AG04450 (cell line): ENCODE measurements around the gene BTAF1. TPM values are rescaled to one million over a fixed set of nuclear protein-coding genes. Genes with fewer than 3 reads are reported as not detected.
A peak's percentile ranks its signal among the peaks of the same experiment; 100 is the strongest.

Source experiments
- CTCF ChIA-PET: fragments of 300-600, 350-600 bp; formaldehyde crosslinking; extraction: SDS; loops from one replicate; lab custom pipeline; 2022; ENCODE audit warnings: antibody characterized with exemption, inconsistent platforms; lab: Charles Lee
- POLR2A ChIA-PET: fragments of 350-600 bp; formaldehyde crosslinking; extraction: SDS; loops from one replicate; lab custom pipeline; 2021; ENCODE audit warnings: antibody characterized with exemption, inconsistent platforms; lab: Yijun Ruan, JAX
- DNase-seq: peaks from one replicate; pipeline ENCODE4 v3.0.0-alpha.2; 2011; ENCODE audit warnings: low read depth, low spot score
- H3K27ac ChIP-seq: one replicate; pipeline ENCODE4 v1.5.1; 2012; ENCODE audit warnings: low read depth, low read length, control low read depth
- H3K27me3 ChIP-seq: one replicate; pipeline ENCODE4 v1.6.0; 2012; ENCODE audit warnings: low read length; ENCODE audit not compliant: control insufficient read depth, insufficient read depth
- H3K4me3 ChIP-seq: 2 replicates; pipeline ENCODE4 v1.5.1; 2011; ENCODE audit warnings: mild to moderate bottlenecking, low read depth, low read length, control low read depth
- H3K9me3 ChIP-seq: 2 replicates; pipeline ENCODE4 v1.5.1; 2012; ENCODE audit warnings: low read length; ENCODE audit not compliant: control insufficient read depth, insufficient read depth
- CTCF ChIP-seq: IDR thresholded peaks from 2 replicates; pipeline ENCODE4 v1.5.1; 2011; ENCODE audit warnings: low read depth, low read length, control low read depth, inconsistent platforms
- polyA plus RNA-seq: library from polyadenylated mRNA; depleted of rRNA; stranded (reverse); fragments of >200 nt; gene quantifications from 2 replicates; pipeline ENCODE4 v1.2.3, GENCODE V29; 2011

Gene BTAF1
- polyA plus RNA-seq, 1 experiment, result 35.0 TPM

DNA sequence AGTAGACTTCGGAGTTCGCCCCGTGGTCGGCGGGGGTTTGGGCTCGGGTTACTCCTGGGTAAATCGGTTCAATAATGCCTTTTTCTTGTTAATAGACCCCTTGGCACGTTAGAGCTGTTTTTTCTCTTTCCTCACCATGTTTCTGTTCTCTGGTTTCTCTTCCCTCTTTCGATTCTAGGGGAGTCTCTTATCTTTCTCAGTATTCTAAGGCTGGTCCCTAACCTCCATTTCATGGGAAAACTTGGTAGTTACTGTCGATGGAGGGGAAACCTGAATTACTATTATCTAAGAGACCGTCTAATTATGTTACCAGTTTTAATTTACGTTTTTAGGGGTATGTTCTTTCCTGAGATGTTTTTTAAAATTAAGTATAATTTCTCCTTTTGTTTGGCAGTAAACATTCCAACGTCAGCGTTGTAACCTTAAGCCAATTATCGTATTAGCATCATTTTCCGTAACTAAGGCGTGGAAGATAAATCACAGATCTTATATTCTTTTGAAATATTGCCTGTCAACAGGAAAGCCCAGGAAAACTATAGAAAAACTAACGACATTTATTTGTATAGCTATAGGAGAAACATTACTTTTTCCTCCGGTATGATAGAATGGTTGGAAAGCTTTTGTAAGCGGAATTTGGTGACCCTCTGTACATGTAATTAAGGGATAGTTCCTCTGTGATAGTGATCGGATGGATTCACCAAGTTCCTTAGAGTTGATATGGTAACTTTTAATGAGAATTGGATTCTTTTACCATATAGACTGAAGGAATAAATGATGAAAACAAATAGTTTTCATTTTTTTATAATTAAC is 847 bp downstream of the BTAF1 start:
- DNase-seq, result no peak
- Histone ChIP-seq H3K27ac (peak overlapping the region; percentile 96), H3K9me3 (peaks cover 5% of the 10 kb centered on the region), H3K27me3 (no peaks in the 10 kb centered on the region), H3K4me3 (peak overlapping the region; percentile 92)
- no peak for TF ChIP-seq CTCF
- CTCF ChIA-PET, result interaction anchor here (0.7 to 2.2 kb wide), 3 partner anchors 12 to 626 kb away, joined by 3 to 11 read pairs (median 7); no protein-coding TSS in a partner anchor
- POLR2A ChIA-PET, result interaction anchor here (0.5 to 1.3 kb wide), 4 partner anchors 11 to 117 kb away, joined by 3 to 10 read pairs (median 4); partner anchors contain the start of gene FGFBP3

DNA sequence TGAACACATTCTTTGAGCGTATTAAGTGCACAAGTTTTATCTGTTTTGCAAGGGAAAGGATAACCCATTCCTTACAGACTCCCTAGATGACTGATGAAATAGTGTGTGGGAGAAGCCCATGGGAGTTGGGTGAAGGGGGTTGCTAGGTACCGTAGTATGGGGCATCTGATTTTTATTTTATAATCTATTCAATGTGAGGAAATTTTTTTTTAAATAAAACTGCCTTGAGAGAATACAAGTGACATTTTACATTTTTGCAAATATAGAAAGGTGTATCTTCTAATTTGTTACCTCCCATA is 1.4 kb downstream of the BTAF1 start:
- Histone ChIP-seq H3K27ac (no peak overlapping the region), H3K9me3 (peaks cover 4% of the 10 kb centered on the region), H3K27me3 (no peaks in the 10 kb centered on the region), H3K4me3 (peak overlapping the region; percentile 92)
- ChIA-PET POLR2A (no interaction called here), CTCF (no interaction called here)
- no peak for DNase-seq
- TF ChIP-seq CTCF, result no peak

- Histone ChIP-seq H3K27ac (no peak overlapping the region), H3K27me3 (no peaks in the 10 kb centered on the region), H3K9me3 (no peaks in the 10 kb centered on the region), H3K4me3 (no peak overlapping the region)
- POLR2A ChIA-PET, result no interaction called here
- no peak for TF ChIP-seq CTCF
- DNase-seq, result no peak
- CTCF ChIA-PET, result interaction anchor here (1.6 kb wide), 1 partner anchor 18 kb away, joined by 4 read pairs; no protein-coding TSS in a partner anchor
Measured at GRCh38 chr10:91930939-91931338, 7.4 kb downstream of the BTAF1 start.

- Histone ChIP-seq H3K4me3 (no peak overlapping the region), H3K9me3 (no peaks in the 10 kb centered on the region), H3K27ac (no peak overlapping the region), H3K27me3 (no peaks in the 10 kb centered on the region)
- TF ChIP-seq CTCF, result no peak
- no peak for DNase-seq
- ChIA-PET POLR2A (interaction anchor here (0.6 kb wide), 1 partner anchor 29 kb away, joined by 3 read pairs; no protein-coding TSS in a partner anchor), CTCF (interaction anchor here (1.6 kb wide), 1 partner anchor 19 kb away, joined by 4 read pairs; no protein-coding TSS in a partner anchor)
Measured at GRCh38 chr10:91931526-91932190, 8.1 kb downstream of the BTAF1 start.

DNA sequence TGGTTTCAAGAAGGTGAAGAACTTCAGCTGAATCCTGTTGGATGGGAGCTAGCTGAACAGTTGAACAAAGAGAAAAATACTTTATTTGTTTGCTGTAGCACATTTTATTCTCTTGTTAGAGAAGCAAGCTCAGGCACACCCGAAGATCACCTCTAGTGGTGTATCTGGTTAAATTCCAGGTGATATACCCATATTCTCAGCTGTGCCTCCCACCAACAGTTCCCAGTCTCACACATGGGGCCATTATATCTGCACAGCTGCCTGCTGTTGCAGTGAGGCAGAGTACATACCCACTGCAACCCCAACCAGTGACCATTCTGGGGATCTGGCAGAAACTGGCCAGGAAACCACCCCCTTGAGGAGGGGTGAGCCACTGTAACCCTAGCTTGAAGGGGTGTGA is 9.2 kb downstream of the BTAF1 start:
- H3K4me3 ChIP-seq, result no peak overlapping the region
- H3K27ac ChIP-seq, result no peak overlapping the region
- TF ChIP-seq CTCF, result no peak
- no peaks in the 10 kb centered on the region for H3K9me3 ChIP-seq
- no peaks in the 10 kb centered on the region for H3K27me3 ChIP-seq
- ChIA-PET POLR2A (no interaction called here), CTCF (interaction anchor here (0.7 to 1.6 kb wide), 2 partner anchors 20 to 991 kb away, joined by 3 to 4 read pairs; no protein-coding TSS in a partner anchor)
- no peak for DNase-seq
